ENCODE data around the gene TNNT1. TPM values are rescaled to one million over a fixed set of nuclear protein-coding genes. Genes with fewer than 3 reads are reported as not detected.

The TNNT1 gene
- total and polyA plus RNA-seq, 2 donors (not counting 3 experiments of a cell fraction or from before 2014, with no cell fraction given): 0.22 to 0.51 TPM

DNA sequence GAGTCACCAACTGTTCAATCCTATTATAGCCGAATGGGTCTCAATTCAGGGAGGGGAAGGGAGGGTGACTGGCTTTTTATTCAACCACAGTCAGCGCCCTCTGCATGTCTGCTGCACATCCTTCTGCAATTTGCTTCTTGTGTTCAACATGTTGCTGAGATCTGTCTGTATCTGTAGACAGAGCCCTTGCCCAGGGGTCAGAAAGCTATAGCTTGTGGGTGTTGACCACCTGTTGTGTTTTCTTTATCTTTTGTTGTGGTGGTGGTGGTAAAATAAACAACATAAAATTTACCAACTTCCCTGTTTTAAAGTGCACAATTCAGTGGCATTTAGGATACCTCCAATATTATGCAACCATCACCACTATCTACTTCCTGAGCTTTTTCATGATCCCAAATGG is 43.8 kb downstream of the TNNT1 start:
- BruUV-seq (replicated peaks): no TSS peak
- no peaks in the 10 kb centered on the region for H3K9me1 ChIP-seq (replicated peaks; ENCODE audit: control insufficient read depth, extremely low read depth, insufficient read depth, low read length)
- dilution Hi-C loops (cut with MboI; ENCODE audit: extremely low pct_ligation_motif_present, low sequenced_read_pairs): no loop called here
- CTCF ChIA-PET: interaction anchor here (1.4 to 2.9 kb wide), 3 partner anchors 9 to 36 kb away, joined by 3 to 12 read pairs (median 3); no protein-coding TSS in a partner anchor
- H3K4me1 ChIP-seq (ENCODE audit: control insufficient read depth, extremely low read depth, insufficient read depth, low read length): no peaks in the 10 kb centered on the region
- intact Hi-C loops (cut with micrococcal nuclease): no loop called here
- no peak overlapping the region for H3K4me2 ChIP-seq (ENCODE audit: insufficient read depth, low read length)
- peaks cover 11% of the 10 kb centered on the region for H3K79me2 ChIP-seq (ENCODE audit: control insufficient read depth, insufficient read depth, low read length)
- no peaks in the 10 kb centered on the region for H3K9me3 ChIP-seq (replicated peaks; ENCODE audit: control insufficient read depth, insufficient read depth, low read length)
- H3K9ac ChIP-seq (replicated peaks; ENCODE audit: extremely low read depth, insufficient read depth, low read length): no peak overlapping the region
- H2AFZ ChIP-seq (ENCODE audit: low read depth, low read length): no peak overlapping the region
- H3K4me3 ChIP-seq (replicated peaks in 1 of 3; ENCODE audit: insufficient read depth in 1 of 3, low read depth in 1 of 3, low read length in 3 of 3): no peak overlapping the region
- H3K27me3 ChIP-seq (ENCODE audit: control insufficient read depth in 2 of 2, insufficient read depth in 2 of 2, low read length in 2 of 2): no peaks in the 10 kb centered on the region
- no peak overlapping the region for H3K27ac ChIP-seq (ENCODE audit: insufficient read depth, low read depth, low read length)
- FAIRE-seq (no peak), DNase-seq (ENCODE audit: low read depth, low spot score) (no peak)
- H3K36me3 ChIP-seq (ENCODE audit: control insufficient read depth in 2 of 2, extremely low read depth in 1 of 2, insufficient read depth in 2 of 2, low read length in 2 of 2): peaks cover 6 to 11% of the 10 kb centered on the region in 2 experiments
- no peak for TF ChIP-seq POLR2AphosphoS5 (IDR thresholded peaks at IDR 0.05; ENCODE audit: insufficient read depth, low read depth, low read length)
- TF ChIP-seq, protein P1, sequence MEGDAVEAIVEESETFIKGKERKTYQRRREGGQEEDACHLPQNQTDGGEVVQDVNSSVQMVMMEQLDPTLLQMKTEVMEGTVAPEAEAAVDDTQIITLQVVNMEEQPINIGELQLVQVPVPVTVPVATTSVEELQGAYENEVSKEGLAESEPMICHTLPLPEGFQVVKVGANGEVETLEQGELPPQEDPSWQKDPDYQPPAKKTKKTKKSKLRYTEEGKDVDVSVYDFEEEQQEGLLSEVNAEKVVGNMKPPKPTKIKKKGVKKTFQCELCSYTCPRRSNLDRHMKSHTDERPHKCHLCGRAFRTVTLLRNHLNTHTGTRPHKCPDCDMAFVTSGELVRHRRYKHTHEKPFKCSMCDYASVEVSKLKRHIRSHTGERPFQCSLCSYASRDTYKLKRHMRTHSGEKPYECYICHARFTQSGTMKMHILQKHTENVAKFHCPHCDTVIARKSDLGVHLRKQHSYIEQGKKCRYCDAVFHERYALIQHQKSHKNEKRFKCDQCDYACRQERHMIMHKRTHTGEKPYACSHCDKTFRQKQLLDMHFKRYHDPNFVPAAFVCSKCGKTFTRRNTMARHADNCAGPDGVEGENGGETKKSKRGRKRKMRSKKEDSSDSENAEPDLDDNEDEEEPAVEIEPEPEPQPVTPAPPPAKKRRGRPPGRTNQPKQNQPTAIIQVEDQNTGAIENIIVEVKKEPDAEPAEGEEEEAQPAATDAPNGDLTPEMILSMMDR (IDR thresholded peaks at IDR 0.05; ENCODE audit: extremely low read depth in 1 of 2, insufficient read depth in 1 of 2, low read depth in 1 of 2, low read length in 2 of 2): no peak
- no peak for TF ChIP-seq FOS (IDR thresholded peaks at IDR 0.05; ENCODE audit: borderline replicate concordance, insufficient read depth, low read length)
- no peak for TF ChIP-seq POLR2A (IDR thresholded peaks at IDR 0.05; ENCODE audit: low read depth, low read length)
- TF ChIP-seq MAX (IDR thresholded peaks at IDR 0.05; ENCODE audit: insufficient read depth, insufficient read length): no peak
- TF ChIP-seq EZH2 (IDR thresholded peaks at IDR 0.05; ENCODE audit: borderline replicate concordance, low read depth, low read length, severe bottlenecking): no peak
- TF ChIP-seq GATA2 (IDR thresholded peaks at IDR 0.05; ENCODE audit: insufficient read depth, insufficient read length, low read depth, low read length): no peak
- no peak for TF ChIP-seq MYC (IDR thresholded peaks at IDR 0.05; ENCODE audit: low read depth, low read length)
- no peak for TF ChIP-seq JUN (IDR thresholded peaks at IDR 0.05; ENCODE audit: borderline replicate concordance, insufficient read depth, insufficient read length, low read depth)
- no peaks in the 10 kb centered on the region for H4K20me1 ChIP-seq (replicated peaks; ENCODE audit: control insufficient read depth, extremely low read depth, insufficient read depth, low read length)
- POLR2A ChIA-PET: no interaction called here
